ENCODE results near the gene COPS7A.

DNA sequence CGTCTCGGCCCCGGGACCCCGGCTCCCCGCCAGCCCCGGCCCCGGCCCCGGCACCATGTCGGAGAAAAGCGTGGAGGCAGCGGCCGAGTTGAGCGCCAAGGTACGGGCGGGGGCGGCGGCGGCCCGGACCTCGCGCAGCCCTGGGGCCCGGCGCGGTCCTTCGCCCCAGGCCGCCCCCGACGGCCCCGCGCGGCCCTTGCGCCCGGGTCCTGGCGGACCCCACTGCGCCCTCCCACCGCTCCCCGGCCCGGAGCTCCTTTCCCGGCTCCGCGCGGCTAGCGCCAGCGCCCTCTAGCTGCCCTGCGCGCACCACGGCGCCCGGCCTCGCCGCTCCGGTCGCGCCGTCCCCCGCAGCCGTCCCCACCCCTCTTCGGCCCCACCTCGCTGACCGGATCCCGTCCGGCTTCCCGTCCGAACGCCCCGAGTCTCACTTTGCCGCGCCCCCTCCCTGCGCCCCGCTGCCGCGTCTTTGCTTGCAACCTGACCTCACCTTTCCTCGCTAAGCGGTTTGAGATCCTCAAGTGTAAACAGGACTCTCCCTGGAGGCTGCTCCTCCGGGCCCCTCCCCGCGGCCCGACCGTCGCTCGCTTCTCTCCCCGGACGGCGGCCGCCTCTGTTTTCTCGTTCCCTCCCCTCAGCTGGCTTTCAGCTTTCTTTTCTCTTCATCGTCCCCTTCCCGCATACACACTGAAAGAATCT, 43.0 kb downstream of the COPS7A start:
- TF ChIP-seq RAD21 (IDR thresholded peaks at IDR 0.05; ENCODE audit: low read depth) (no peak), POLR2AphosphoS5 (IDR thresholded peaks at IDR 0.05; ENCODE audit: low read depth, low read length) (no peak; the same call in 1 of the 2 replicates), SRF (IDR thresholded peaks at IDR 0.05; ENCODE audit: low read depth) (no peak), YY1 (IDR thresholded peaks at IDR 0.05; ENCODE audit: extremely low read depth, insufficient replicate concordance, low read depth, low read length) (peak; percentile 51), EZH2 (IDR thresholded peaks at IDR 0.05) (no peak), TCF7L2 (IDR thresholded peaks at IDR 0.05; ENCODE audit: borderline replicate concordance, extremely low read depth, insufficient read depth, insufficient read length) (peak; percentile 38), JUND (IDR thresholded peaks at IDR 0.05) (no peak), POLR2A (IDR thresholded peaks at IDR 0.05; ENCODE audit: borderline replicate concordance, extremely low read depth, insufficient read depth, insufficient read length) (no peak), SP1 (IDR thresholded peaks at IDR 0.05; ENCODE audit: low read depth) (no peak)
- TF ChIP-seq, protein P1, sequence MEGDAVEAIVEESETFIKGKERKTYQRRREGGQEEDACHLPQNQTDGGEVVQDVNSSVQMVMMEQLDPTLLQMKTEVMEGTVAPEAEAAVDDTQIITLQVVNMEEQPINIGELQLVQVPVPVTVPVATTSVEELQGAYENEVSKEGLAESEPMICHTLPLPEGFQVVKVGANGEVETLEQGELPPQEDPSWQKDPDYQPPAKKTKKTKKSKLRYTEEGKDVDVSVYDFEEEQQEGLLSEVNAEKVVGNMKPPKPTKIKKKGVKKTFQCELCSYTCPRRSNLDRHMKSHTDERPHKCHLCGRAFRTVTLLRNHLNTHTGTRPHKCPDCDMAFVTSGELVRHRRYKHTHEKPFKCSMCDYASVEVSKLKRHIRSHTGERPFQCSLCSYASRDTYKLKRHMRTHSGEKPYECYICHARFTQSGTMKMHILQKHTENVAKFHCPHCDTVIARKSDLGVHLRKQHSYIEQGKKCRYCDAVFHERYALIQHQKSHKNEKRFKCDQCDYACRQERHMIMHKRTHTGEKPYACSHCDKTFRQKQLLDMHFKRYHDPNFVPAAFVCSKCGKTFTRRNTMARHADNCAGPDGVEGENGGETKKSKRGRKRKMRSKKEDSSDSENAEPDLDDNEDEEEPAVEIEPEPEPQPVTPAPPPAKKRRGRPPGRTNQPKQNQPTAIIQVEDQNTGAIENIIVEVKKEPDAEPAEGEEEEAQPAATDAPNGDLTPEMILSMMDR (IDR thresholded peaks at IDR 0.05 in 2 of 3, conservative IDR thresholded peaks at IDR 0.05 in 1 of 3; ENCODE audit: borderline replicate concordance in 1 of 3, insufficient read depth in 1 of 3, low read depth in 2 of 3, low read length in 2 of 3): peak in 2 of 3 experiments; percentile 56 to 59; a peak in 4 of 6 replicates
- TF ChIP-seq, protein P2, sequence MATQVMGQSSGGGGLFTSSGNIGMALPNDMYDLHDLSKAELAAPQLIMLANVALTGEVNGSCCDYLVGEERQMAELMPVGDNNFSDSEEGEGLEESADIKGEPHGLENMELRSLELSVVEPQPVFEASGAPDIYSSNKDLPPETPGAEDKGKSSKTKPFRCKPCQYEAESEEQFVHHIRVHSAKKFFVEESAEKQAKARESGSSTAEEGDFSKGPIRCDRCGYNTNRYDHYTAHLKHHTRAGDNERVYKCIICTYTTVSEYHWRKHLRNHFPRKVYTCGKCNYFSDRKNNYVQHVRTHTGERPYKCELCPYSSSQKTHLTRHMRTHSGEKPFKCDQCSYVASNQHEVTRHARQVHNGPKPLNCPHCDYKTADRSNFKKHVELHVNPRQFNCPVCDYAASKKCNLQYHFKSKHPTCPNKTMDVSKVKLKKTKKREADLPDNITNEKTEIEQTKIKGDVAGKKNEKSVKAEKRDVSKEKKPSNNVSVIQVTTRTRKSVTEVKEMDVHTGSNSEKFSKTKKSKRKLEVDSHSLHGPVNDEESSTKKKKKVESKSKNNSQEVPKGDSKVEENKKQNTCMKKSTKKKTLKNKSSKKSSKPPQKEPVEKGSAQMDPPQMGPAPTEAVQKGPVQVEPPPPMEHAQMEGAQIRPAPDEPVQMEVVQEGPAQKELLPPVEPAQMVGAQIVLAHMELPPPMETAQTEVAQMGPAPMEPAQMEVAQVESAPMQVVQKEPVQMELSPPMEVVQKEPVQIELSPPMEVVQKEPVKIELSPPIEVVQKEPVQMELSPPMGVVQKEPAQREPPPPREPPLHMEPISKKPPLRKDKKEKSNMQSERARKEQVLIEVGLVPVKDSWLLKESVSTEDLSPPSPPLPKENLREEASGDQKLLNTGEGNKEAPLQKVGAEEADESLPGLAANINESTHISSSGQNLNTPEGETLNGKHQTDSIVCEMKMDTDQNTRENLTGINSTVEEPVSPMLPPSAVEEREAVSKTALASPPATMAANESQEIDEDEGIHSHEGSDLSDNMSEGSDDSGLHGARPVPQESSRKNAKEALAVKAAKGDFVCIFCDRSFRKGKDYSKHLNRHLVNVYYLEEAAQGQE (IDR thresholded peaks at IDR 0.05; ENCODE audit: low read depth): no peak
- TF ChIP-seq, protein P3, sequence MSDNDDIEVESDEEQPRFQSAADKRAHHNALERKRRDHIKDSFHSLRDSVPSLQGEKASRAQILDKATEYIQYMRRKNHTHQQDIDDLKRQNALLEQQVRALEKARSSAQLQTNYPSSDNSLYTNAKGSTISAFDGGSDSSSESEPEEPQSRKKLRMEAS (IDR thresholded peaks at IDR 0.05): no peak

Measured in HCT116 (cell line).